A673 (cell line): Measurements from ENCODE around the gene EIF2B1.

Experiments
- EZH2 ChIP-seq: fragments of 200-600 bp; sonication (generic); IDR thresholded peaks from 2 replicates; pipeline ENCODE4 v1.6.1; 2017; ENCODE audit warnings: borderline replicate concordance, low read depth, mild to moderate bottlenecking, mixed read lengths, antibody characterized with exemption, low read length; ENCODE audit not compliant: poor library complexity, severe bottlenecking
- TF ChIP-seq, protein P1 (sequence below): fragments of 300-800, 200-600 bp; sonication (generic); conservative IDR thresholded peaks from 2 replicates; pipeline ENCODE4 v1.5.1; 2017; ENCODE audit warnings: low read depth, mild to moderate bottlenecking, antibody characterized with exemption, low read length, moderate library complexity, mixed read lengths

DNA sequence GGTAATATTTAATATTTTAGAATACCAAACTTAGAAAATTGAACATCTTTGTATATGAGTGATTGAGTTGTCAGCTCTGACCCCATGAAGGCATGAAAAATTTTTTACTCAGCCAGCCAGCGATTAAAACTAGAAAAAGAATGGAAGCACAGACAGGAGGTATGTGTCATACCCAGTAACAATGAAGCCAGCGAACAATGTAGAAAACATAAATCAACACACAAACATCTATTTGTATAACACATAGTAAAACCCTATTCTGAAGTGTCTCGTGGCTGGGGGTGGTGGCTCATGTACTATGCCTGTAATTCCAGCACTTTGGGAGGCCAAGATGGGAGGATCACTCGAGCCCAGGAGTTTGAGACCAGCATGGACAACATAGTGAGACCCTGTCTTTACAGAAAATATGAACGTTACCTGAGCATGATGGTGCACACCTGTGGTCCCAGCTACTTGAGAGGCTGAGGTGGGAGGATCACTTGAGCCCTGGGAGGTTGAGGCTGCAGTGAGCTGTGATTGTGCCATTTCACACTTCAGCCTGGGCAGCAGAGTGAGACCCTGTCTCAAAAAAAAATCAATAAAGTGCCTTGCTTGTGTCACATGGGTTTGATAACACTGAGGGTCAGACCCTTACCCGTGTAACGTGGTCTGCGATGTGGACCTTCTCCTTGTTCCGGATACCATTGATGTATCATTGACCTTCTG lies 43.3 kb upstream of the EIF2B1 start:
- TF ChIP-seq, protein P1, sequence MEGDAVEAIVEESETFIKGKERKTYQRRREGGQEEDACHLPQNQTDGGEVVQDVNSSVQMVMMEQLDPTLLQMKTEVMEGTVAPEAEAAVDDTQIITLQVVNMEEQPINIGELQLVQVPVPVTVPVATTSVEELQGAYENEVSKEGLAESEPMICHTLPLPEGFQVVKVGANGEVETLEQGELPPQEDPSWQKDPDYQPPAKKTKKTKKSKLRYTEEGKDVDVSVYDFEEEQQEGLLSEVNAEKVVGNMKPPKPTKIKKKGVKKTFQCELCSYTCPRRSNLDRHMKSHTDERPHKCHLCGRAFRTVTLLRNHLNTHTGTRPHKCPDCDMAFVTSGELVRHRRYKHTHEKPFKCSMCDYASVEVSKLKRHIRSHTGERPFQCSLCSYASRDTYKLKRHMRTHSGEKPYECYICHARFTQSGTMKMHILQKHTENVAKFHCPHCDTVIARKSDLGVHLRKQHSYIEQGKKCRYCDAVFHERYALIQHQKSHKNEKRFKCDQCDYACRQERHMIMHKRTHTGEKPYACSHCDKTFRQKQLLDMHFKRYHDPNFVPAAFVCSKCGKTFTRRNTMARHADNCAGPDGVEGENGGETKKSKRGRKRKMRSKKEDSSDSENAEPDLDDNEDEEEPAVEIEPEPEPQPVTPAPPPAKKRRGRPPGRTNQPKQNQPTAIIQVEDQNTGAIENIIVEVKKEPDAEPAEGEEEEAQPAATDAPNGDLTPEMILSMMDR, result no peak
- TF ChIP-seq EZH2, result no peak
